K562 (cell line): ENCODE results near the gene NEK4. TPM values are rescaled to one million over a fixed set of nuclear protein-coding genes. Genes with fewer than 3 reads are reported as not detected.

Experiments
- ATAC-seq: fragments of 200-7000 bp; cut with Tn5 transposase; 3 replicates; pipeline ENCODE4 v1.9.1; 2020; ENCODE audit warnings: moderate library complexity
- BruUV-seq: library from RNA; stranded (reverse); fragments of 400-500 nt; replicated peaks from 2 replicates; lab custom pipeline; 2021; lab: Mats Ljungman, UMichigan
- CTCF ChIA-PET: fragments of 300-600 bp; formaldehyde crosslinking; extraction: SDS; loops from one replicate; lab custom pipeline; 2021; ENCODE audit warnings: low intra/inter-chr PET ratio; lab: Yijun Ruan, JAX
- POLR2A ChIA-PET: fragments of 300-600, 350-650 bp; sonication (Branson Sonifier 250); formaldehyde crosslinking; extraction: SDS; loops from one replicate; lab custom pipeline; 2021; ENCODE audit warnings: antibody characterized with exemption, inconsistent platforms; lab: Yijun Ruan, JAX
- DNase-seq, 4 experiments: peaks; one replicate each; pipeline versions ENCODE4 v3.0.0 to v3.0.0-alpha.2; 2011 to 2018; ENCODE audit warnings: low spot score in 3 of 4, mixed read lengths in 3 of 4; ENCODE audit errors: extremely low read depth in 1 of 4
- FAIRE-seq: peaks from 2 replicates; lab custom pipeline; 2011; peaks lifted over from hg19 to GRCh38; lab: Jason Lieb, UNC
- H2AFZ ChIP-seq: 2 replicates; pipeline ENCODE4 v1.6.0; 2011; ENCODE audit warnings: low read depth, low read length, control low read depth, inconsistent platforms
- H3K27ac ChIP-seq: fragments of 200-600 bp; 3 replicates; pipeline ENCODE4 v1.8.0; 2011; ENCODE audit warnings: low read depth, mild to moderate bottlenecking, control low read depth, inconsistent platforms, low read length, moderate library complexity, mixed read lengths; ENCODE audit errors: extremely low read depth
- H3K27me3 ChIP-seq, 2 experiments: fragments of 300-600 bp in 1 of 2; 2 replicates in 1 of 2; 3 replicates in 1 of 2; pipeline versions ENCODE4 v1.6.0 to v1.8.0; 2011; ENCODE audit warnings: inconsistent platforms in 2 of 2, low read length in 2 of 2, mild to moderate bottlenecking in 1 of 2, mixed read lengths in 1 of 2, moderate library complexity in 1 of 2; ENCODE audit not compliant: control insufficient read depth in 2 of 2, insufficient read depth in 2 of 2
- H3K36me3 ChIP-seq: fragments of 300-600 bp; 3 replicates; pipeline ENCODE4 v1.8.0; 2011; ENCODE audit warnings: mild to moderate bottlenecking, low read length, inconsistent platforms; ENCODE audit not compliant: control insufficient read depth, insufficient read depth
- H3K4me1 ChIP-seq, 2 experiments: fragments of 200-600 bp in 1 of 2; replicated peaks in 1 of 2; 2 replicates in 1 of 2; 3 replicates in 1 of 2; pipeline versions ENCODE4 v1.5.1 to v1.8.0; 2011; ENCODE audit warnings: inconsistent platforms in 2 of 2, low read length in 2 of 2, mild to moderate bottlenecking in 1 of 2, mixed read lengths in 1 of 2, moderate library complexity in 1 of 2; ENCODE audit not compliant: control insufficient read depth in 2 of 2, insufficient read depth in 2 of 2
- H3K4me2 ChIP-seq: 2 replicates; pipeline ENCODE4 v1.6.1; 2011; ENCODE audit warnings: low read length, control low read depth, inconsistent platforms, mixed read lengths; ENCODE audit not compliant: insufficient read depth
- H3K4me3 ChIP-seq: fragments of 200-600 bp; sonication (generic), shearing (Covaris generic); 2 replicates; pipeline ENCODE4 v1.5.1; 2016; ENCODE audit warnings: control low read depth, inconsistent platforms
- H3K79me2 ChIP-seq: fragments of 200-600 bp; 3 replicates; pipeline ENCODE4 v1.8.0; 2011; ENCODE audit warnings: low read length, inconsistent platforms; ENCODE audit not compliant: control insufficient read depth, insufficient read depth
- H3K9ac ChIP-seq, 2 experiments: 2 replicates each; pipeline versions ENCODE4 v1.6.0 to v1.6.1; 2011; ENCODE audit warnings: low read depth in 2 of 2, low read length in 2 of 2, control low read depth in 1 of 2, inconsistent platforms in 1 of 2, mild to moderate bottlenecking in 1 of 2, mixed read lengths in 1 of 2; ENCODE audit not compliant: insufficient read depth in 1 of 2
- H3K9me1 ChIP-seq: one replicate; pipeline ENCODE4 v1.6.0; 2011; ENCODE audit warnings: inconsistent platforms, mild to moderate bottlenecking, low read length, moderate library complexity; ENCODE audit not compliant: control insufficient read depth, insufficient read depth
- H3K9me3 ChIP-seq: replicated peaks from 2 replicates; pipeline ENCODE4 v1.5.1; 2011; ENCODE audit warnings: low read depth, low read length, inconsistent platforms; ENCODE audit not compliant: control insufficient read depth, insufficient read depth
- H4K20me1 ChIP-seq: replicated peaks from 2 replicates; pipeline ENCODE4 v1.6.1; 2011; ENCODE audit warnings: low read length, inconsistent platforms, mixed read lengths; ENCODE audit not compliant: control insufficient read depth, insufficient read depth
- CBX2 ChIP-seq: fragments of 200-600 bp; sonication (generic); IDR thresholded peaks from one replicate; pipeline ENCODE4 v1.6.1; 2012; ENCODE audit warnings: mild to moderate bottlenecking, low read length, inconsistent platforms; ENCODE audit not compliant: insufficient read depth, poor library complexity, severe bottlenecking
- CC2D1A ChIP-seq: fragments of 450-650 bp; IDR thresholded peaks from 2 replicates; pipeline ENCODE4 v1.6.1; 2017; ENCODE audit warnings: mild to moderate bottlenecking
- ETV6 ChIP-seq, 3 experiments: fragments of 150-350 bp in 1 of 3; sonication (generic) in 1 of 3; formaldehyde crosslinking in 1 of 3; IDR thresholded peaks; 2 replicates each; pipeline versions ENCODE4 v1.6.1 to v1.8.0; 2014 to 2022; ENCODE audit warnings: borderline replicate concordance in 2 of 3, low read depth in 2 of 3, antibody characterized with exemption in 1 of 3, low read length in 1 of 3, mild to moderate bottlenecking in 1 of 3, missing genetic modification reagents in 1 of 3
- SIN3A ChIP-seq, 2 experiments: fragments of 150-350 bp in 1 of 2; IDR thresholded peaks; 2 replicates each; pipeline ENCODE4 v1.6.1; 2011 to 2016; ENCODE audit warnings: borderline replicate concordance in 2 of 2, low read depth in 2 of 2, low read length in 2 of 2, mild to moderate bottlenecking in 2 of 2, moderate library complexity in 2 of 2; ENCODE audit not compliant: control insufficient read depth in 1 of 2
- SLC30A9 ChIP-seq: fragments of 250-450 bp; sonication (Bioruptor Pico); IDR thresholded peaks from 2 replicates; pipeline ENCODE4 v1.8.0; 2022; ENCODE audit warnings: mild to moderate bottlenecking, moderate library complexity
- SOX6 ChIP-seq: fragments of 450-650 bp; IDR thresholded peaks from 2 replicates; pipeline ENCODE4 v1.6.1; 2014; ENCODE audit warnings: mild to moderate bottlenecking
- TEAD2 ChIP-seq: fragments of 450-650 bp; IDR thresholded peaks from 2 replicates; pipeline ENCODE4 v1.6.1; 2016; ENCODE audit warnings: missing genetic modification characterization, control low read depth, missing compliant biosample characterization
- ZNF398 ChIP-seq: fragments of 250-450 bp; sonication (Bioruptor Pico); IDR thresholded peaks from 2 replicates; pipeline ENCODE4 v1.8.0; 2021; ENCODE audit warnings: moderate library complexity, mild to moderate bottlenecking, inconsistent platforms
- WGBS: fragments of 100-300 bp; shearing (Covaris generic); methylation state at CpG from one replicate; pipeline ENCODE4 v1.1.6; 2016; ENCODE audit warnings: low coverage, mixed read lengths; ENCODE audit not compliant: insufficient coverage; ENCODE audit errors: missing lambda C conversion rate; 5-methylcytosine and 5-hydroxymethylcytosine counted together
- in situ Hi-C: fragments of 300-500 bp; cut with MboI; formaldehyde crosslinking; loops from 4 replicates; pipeline ENCODE4 v1.15.0; 2018; ENCODE audit warnings: inconsistent platforms, mixed read lengths
- intact Hi-C: fragments of 100-400 bp; cut with micrococcal nuclease; formaldehyde crosslinking; loops from 2 replicates; pipeline ENCODE4 v1.14.2; 2022
- polyA plus RNA-seq, 8 experiments: library from polyadenylated mRNA; depleted of rRNA in 4 of 8; stranded (reverse) in 5 of 8; unstranded in 3 of 8; fragments of >200 nt; fragmentation: Nextera tagmentation in 2 of 8; fragmentation: Illumina TruSeq in 1 of 8; extraction: Ambion mirVana in 2 of 8; extraction: Trizol in 1 of 8; gene quantifications; 2 replicates each; pipeline versions ENCODE4 v1.2.1 to v1.2.3, GENCODE V29; 2011 to 2014; ENCODE audit warnings: inconsistent platforms in 1 of 8, missing spikeins in 1 of 8
- total RNA-seq, 7 experiments: library from RNA; depleted of rRNA in 6 of 7; stranded (reverse); fragments of >200 nt in 6 of 7; fragmentation: Illumina TruSeq in 2 of 7; extraction: Trizol in 2 of 7; gene quantifications; 2 replicates each; pipeline versions ENCODE4 v1.2.1 to v1.2.3, GENCODE V29; 2011 to 2021; ENCODE audit warnings: low replicate concordance in 1 of 7
- TF ChIP-seq, protein P1 (sequence below): sonication (generic); formaldehyde crosslinking; IDR thresholded peaks from 2 replicates; pipeline ENCODE4 v1.8.0; 2023; ENCODE audit warnings: missing genetic modification reagents, mild to moderate bottlenecking, borderline replicate concordance
- TF ChIP-seq, protein P2 (sequence below), 2 experiments: fragments of 450-650 bp in 1 of 2; sonication (generic) in 1 of 2; formaldehyde crosslinking in 1 of 2; IDR thresholded peaks in 1 of 2; conservative IDR thresholded peaks in 1 of 2; 2 replicates each; pipeline versions ENCODE4 v1.6.1 to v1.8.1; 2016 to 2023; ENCODE audit warnings: mild to moderate bottlenecking in 2 of 2, moderate library complexity in 2 of 2, inconsistent platforms in 1 of 2, missing genetic modification reagents in 1 of 2

The NEK4 gene
- total and polyA plus RNA-seq, 9 of the 15 experiments (the other 6 are each of a cell fraction or from before 2014, with no cell fraction given): 5.8 to 23.1 (median 16.6) TPM

DNA sequence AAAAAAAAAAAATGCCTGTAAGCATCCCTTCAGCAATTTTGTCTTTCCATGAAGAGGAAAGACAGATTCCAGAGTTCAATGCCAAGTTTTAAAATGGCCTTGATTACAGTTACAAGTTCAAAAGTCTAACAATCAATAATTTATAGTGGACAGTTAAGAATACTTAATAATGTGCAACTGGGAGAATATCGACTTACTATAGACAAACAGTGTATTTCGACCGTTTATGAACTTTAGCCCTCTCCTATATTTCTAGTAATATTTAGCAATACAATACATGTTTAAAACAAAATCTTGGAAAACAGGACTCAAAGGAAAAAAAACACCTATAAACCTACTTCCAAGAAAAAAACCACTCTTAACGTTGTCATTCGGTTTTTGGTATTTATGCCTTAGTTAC is 86.6 kb downstream of the NEK4 start:
- ATAC-seq: no peak
- Histone ChIP-seq H4K20me1 (no peaks in the 10 kb centered on the region), H3K79me2 (peaks cover 82% of the 10 kb centered on the region), H2AFZ (no peak overlapping the region), H3K4me1 (peaks cover 3 to 29% of the 10 kb centered on the region in 2 experiments; a peak in 3 of 5 replicates), H3K36me3 (peaks cover 44% of the 10 kb centered on the region), H3K4me3 (peak overlapping the region; percentile 52; the same call in 1 of the 2 replicates), H3K4me2 (peak overlapping the region; percentile 91), H3K9ac (peak overlapping the region in 1 of 2 experiments; percentile 89; a peak in 2 of 4 replicates), H3K27me3 (no peaks in the 10 kb centered on the region), H3K9me3 (no peaks in the 10 kb centered on the region), H3K27ac (no peak overlapping the region; the same call in 1 of the 3 replicates), H3K9me1 (no peaks in the 10 kb centered on the region)
- intact Hi-C loops (loop anchor here (5.0 to 10.0 kb wide), 2 partner anchors 202 to 229 kb away; partner anchors contain the start of genes NISCH and TNNC1), in situ Hi-C loops (no loop called here)
- 16% methylated on average over 5 of the region's 5 CpGs for WGBS
- no peak for FAIRE-seq
- ChIA-PET POLR2A (interaction anchor here (1.3 kb wide), 1 partner anchor 22 kb away, joined by 3 read pairs; the partner anchor contains the start of genes GLT8D1 and SPCS1), CTCF (no interaction called here)
- no TSS peak for BruUV-seq
- no peak for DNase-seq
- no peak for TF ChIP-seq CBX2
- TF ChIP-seq, protein P1, sequence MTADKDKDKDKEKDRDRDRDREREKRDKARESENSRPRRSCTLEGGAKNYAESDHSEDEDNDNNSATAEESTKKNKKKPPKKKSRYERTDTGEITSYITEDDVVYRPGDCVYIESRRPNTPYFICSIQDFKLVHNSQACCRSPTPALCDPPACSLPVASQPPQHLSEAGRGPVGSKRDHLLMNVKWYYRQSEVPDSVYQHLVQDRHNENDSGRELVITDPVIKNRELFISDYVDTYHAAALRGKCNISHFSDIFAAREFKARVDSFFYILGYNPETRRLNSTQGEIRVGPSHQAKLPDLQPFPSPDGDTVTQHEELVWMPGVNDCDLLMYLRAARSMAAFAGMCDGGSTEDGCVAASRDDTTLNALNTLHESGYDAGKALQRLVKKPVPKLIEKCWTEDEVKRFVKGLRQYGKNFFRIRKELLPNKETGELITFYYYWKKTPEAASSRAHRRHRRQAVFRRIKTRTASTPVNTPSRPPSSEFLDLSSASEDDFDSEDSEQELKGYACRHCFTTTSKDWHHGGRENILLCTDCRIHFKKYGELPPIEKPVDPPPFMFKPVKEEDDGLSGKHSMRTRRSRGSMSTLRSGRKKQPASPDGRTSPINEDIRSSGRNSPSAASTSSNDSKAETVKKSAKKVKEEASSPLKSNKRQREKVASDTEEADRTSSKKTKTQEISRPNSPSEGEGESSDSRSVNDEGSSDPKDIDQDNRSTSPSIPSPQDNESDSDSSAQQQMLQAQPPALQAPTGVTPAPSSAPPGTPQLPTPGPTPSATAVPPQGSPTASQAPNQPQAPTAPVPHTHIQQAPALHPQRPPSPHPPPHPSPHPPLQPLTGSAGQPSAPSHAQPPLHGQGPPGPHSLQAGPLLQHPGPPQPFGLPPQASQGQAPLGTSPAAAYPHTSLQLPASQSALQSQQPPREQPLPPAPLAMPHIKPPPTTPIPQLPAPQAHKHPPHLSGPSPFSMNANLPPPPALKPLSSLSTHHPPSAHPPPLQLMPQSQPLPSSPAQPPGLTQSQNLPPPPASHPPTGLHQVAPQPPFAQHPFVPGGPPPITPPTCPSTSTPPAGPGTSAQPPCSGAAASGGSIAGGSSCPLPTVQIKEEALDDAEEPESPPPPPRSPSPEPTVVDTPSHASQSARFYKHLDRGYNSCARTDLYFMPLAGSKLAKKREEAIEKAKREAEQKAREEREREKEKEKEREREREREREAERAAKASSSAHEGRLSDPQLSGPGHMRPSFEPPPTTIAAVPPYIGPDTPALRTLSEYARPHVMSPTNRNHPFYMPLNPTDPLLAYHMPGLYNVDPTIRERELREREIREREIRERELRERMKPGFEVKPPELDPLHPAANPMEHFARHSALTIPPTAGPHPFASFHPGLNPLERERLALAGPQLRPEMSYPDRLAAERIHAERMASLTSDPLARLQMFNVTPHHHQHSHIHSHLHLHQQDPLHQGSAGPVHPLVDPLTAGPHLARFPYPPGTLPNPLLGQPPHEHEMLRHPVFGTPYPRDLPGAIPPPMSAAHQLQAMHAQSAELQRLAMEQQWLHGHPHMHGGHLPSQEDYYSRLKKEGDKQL (CRISPR knock-in tag): no peak
- TF ChIP-seq ETV6 (IDR thresholded peaks at IDR 0.05; ENCODE audit: borderline replicate concordance in 1 of 2, low read depth in 2 of 2, low read length in 1 of 2): no peak
- TF ChIP-seq ETV6 (CRISPR knock-in tag; IDR thresholded peaks at IDR 0.05; ENCODE audit: borderline replicate concordance): no peak
- TF ChIP-seq CC2D1A: no peak
- TF ChIP-seq SOX6: no peak
- no peak for TF ChIP-seq ZNF398 (CRISPR knock-in tag)
- TF ChIP-seq, protein P2, sequence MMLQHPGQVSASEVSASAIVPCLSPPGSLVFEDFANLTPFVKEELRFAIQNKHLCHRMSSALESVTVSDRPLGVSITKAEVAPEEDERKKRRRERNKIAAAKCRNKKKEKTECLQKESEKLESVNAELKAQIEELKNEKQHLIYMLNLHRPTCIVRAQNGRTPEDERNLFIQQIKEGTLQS (IDR thresholded peaks at IDR 0.05): no peak
- TF ChIP-seq, protein P2 (CRISPR knock-in tag; conservative IDR thresholded peaks at IDR 0.05): no peak
- no peak for TF ChIP-seq SLC30A9 (CRISPR knock-in tag)
- TF ChIP-seq TEAD2: no peak
- TF ChIP-seq SIN3A (IDR thresholded peaks at IDR 0.05; ENCODE audit: borderline replicate concordance in 2 of 2, control insufficient read depth in 1 of 2, low read depth in 2 of 2, low read length in 2 of 2): no peak
